ENCODE data around the gene MS4A12. TPM values are rescaled to one million over a fixed set of nuclear protein-coding genes. Genes with fewer than 3 reads are reported as not detected.
"Not testable (repeated sequence)": the region's sequence is repeated elsewhere in the genome, so short reads cannot be mapped to it uniquely, and the experiment has no call there.

MS4A12 gene
- total RNA-seq, 2 donors from 2014 or later: not detected

DNA sequence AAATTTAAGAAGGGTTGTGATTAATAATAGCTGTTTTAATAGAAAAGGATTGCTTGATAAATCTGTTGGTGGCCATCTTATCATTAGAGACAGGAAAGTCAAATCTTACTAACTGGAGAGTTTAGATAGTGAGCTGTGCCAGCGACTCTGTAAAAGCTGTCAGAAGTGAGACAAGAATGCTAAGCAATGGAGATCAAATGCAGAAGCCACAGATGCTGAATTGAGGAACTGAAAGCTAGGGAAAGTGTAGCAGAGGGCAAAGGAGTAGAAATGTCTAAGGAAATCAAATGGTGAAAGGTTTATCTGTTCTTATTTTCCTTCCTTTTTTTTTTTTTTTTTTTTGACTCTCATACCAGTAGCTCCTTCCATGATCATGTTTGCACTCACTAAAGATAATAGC lies 36.4 kb downstream of the MS4A12 start:
- no peak for ATAC-seq (ENCODE audit: insufficient number of reproducible peaks, low FRiP score, low read depth)
- H3K4me3 ChIP-seq: no peak overlapping the region
- TF ChIP-seq, protein P1, sequence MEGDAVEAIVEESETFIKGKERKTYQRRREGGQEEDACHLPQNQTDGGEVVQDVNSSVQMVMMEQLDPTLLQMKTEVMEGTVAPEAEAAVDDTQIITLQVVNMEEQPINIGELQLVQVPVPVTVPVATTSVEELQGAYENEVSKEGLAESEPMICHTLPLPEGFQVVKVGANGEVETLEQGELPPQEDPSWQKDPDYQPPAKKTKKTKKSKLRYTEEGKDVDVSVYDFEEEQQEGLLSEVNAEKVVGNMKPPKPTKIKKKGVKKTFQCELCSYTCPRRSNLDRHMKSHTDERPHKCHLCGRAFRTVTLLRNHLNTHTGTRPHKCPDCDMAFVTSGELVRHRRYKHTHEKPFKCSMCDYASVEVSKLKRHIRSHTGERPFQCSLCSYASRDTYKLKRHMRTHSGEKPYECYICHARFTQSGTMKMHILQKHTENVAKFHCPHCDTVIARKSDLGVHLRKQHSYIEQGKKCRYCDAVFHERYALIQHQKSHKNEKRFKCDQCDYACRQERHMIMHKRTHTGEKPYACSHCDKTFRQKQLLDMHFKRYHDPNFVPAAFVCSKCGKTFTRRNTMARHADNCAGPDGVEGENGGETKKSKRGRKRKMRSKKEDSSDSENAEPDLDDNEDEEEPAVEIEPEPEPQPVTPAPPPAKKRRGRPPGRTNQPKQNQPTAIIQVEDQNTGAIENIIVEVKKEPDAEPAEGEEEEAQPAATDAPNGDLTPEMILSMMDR (IDR thresholded peaks at IDR 0.05): no peak
- no peaks in the 10 kb centered on the region for H3K27me3 ChIP-seq (replicated peaks; ENCODE audit: insufficient read depth)
- no peaks in the 10 kb centered on the region for H3K4me1 ChIP-seq (ENCODE audit: control insufficient read depth in 1 of 2, low read depth in 2 of 2)
- no peak overlapping the region for H3K27ac ChIP-seq
- H3K9me3 ChIP-seq: no peaks in the 10 kb centered on the region
- no peaks in the 10 kb centered on the region for H3K36me3 ChIP-seq
- no peak for DNase-seq (ENCODE audit: low spot score)

DNA sequence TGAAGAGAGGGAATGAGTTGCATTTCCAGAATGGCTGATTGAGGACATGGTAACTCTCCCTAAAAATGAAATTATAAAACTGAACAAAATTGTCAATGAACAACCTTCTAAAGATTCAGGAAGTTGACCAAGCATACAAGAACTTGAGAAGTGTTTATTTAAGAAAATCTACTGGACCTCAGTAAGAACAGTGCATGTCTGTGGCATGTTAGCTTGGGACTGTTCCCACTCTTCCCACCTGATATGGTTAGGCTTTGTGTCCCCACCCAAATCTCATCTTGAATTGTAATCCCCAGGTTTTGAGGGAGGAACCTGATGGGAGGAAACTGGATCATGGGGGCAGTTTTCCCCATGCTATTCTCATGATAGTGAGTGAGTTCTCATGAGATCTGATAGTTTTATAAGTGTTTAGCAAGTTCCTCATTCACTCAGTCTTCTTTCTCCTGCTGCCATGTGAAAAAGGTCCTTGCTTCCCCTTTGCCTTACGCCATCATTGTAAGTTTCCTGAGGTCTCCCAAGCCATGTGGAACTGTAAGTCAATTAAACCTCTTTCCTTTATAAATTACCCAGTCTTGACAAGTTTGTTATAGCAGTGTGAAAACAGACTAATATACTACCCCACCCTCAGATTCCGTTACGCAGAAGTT lies 38.0 kb downstream of the MS4A12 start:
- Histone ChIP-seq H3K4me1 (ENCODE audit: control insufficient read depth in 1 of 2, low read depth in 2 of 2) (no peaks in the 10 kb centered on the region), H3K27ac (no peak overlapping the region), H3K27me3 (replicated peaks; ENCODE audit: insufficient read depth) (no peaks in the 10 kb centered on the region), H3K9me3 (no peaks in the 10 kb centered on the region), H3K36me3 (no peaks in the 10 kb centered on the region), H3K4me3 (no peak overlapping the region)
- no peak for DNase-seq (ENCODE audit: low spot score)
- TF ChIP-seq, protein P1 (IDR thresholded peaks at IDR 0.05): no peak
- no peak for ATAC-seq (ENCODE audit: insufficient number of reproducible peaks, low FRiP score, low read depth)

DNA sequence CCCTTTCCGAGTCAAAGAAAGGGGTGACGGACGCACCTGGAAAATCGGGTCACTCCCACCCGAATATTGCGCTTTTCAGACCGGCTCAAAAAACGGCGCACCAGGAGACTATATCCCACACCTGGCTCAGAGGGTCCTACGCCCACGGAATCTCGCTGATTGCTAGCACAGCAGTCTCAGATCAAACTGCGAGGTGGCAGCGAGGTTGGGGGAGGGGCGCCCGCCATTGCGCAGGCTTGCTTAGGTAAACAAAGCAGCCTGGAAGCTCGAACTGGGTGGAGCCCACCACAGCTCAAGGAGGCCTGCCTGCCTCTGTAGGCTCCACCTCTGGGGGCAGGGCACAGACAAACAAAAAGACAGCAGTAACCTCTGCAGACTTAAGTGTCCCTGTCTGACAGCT lies 39.8 kb downstream of the MS4A12 start:
- DNase-seq (ENCODE audit: low spot score); H3K4me1 ChIP-seq (ENCODE audit: control insufficient read depth in 1 of 2, low read depth in 2 of 2); H3K36me3 ChIP-seq; H3K27me3 ChIP-seq (replicated peaks; ENCODE audit: insufficient read depth); H3K9me3 ChIP-seq; ATAC-seq (ENCODE audit: insufficient number of reproducible peaks, low FRiP score, low read depth); H3K4me3 ChIP-seq; H3K27ac ChIP-seq: not testable (repeated sequence)

DNA sequence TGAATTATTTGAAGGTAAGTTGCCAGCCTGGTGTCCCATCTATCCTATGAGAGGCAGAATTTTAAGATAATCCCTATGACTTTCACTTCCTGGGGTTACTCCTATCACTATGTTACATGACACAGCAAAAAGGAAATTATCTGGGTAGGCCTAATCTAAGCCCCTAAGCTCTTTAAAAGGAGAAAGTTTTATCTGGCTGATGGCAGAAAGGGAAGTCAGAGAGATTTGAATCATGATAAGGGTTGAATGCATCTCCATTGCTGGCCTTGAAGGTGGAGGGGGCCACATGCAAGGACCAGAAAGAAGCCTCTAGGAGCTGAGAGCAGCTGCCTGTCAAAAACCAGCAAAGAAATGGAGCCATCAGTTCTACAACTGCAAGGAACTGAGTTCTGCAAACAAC lies 46.0 kb downstream of the MS4A12 start:
- not testable (repeated sequence) for H3K27me3 ChIP-seq (replicated peaks; ENCODE audit: insufficient read depth); DNase-seq (ENCODE audit: low spot score); H3K9me3 ChIP-seq; H3K4me3 ChIP-seq; H3K27ac ChIP-seq; H3K4me1 ChIP-seq (ENCODE audit: control insufficient read depth in 1 of 2, low read depth in 2 of 2); H3K36me3 ChIP-seq; ATAC-seq (ENCODE audit: insufficient number of reproducible peaks, low FRiP score, low read depth)

DNA sequence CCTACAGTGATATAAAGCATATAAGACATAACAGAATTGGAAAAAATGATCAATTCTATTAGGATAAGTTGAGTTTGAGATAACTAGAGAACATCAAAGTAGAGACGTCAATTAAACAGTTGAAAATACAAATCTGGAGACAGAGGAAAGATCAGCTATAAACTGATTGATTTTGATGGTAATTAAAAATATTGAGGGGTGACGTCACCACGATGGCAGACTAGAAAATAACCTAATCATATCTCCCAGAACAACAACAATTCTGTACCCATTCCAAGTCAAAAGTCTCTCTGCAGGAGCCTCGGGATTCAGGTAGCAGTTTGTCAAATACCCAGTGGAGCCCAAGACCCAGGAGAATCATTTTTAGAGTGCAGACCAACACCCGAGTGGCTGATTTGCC lies 51.5 kb downstream of the MS4A12 start:
- Histone ChIP-seq H3K27me3 (replicated peaks; ENCODE audit: insufficient read depth) (no peaks in the 10 kb centered on the region), H3K4me1 (ENCODE audit: control insufficient read depth in 1 of 2, low read depth in 2 of 2) (no peaks in the 10 kb centered on the region), H3K4me3 (no peak overlapping the region), H3K36me3 (no peaks in the 10 kb centered on the region), H3K27ac (no peak overlapping the region), H3K9me3 (no peaks in the 10 kb centered on the region)
- ATAC-seq (ENCODE audit: insufficient number of reproducible peaks, low FRiP score, low read depth) (no peak), DNase-seq (ENCODE audit: low spot score) (no peak)
- TF ChIP-seq, protein P1 (IDR thresholded peaks at IDR 0.05): no peak

Other genes with a start within 250 kb of the MS4A12 start
- 10 to 100 TPM in 1 of 2 donors, 1 to 10 TPM in 1; 1.1 to 13.9 TPM for gene MS4A4E, start 249.6 kb upstream of the MS4A12 start, total RNA-seq
- gene MS4A4A, start 212.1 kb upstream of the MS4A12 start, total RNA-seq: 10 to 100 TPM; 44.9 to 63.7 TPM
- gene MS4A6E, start 165.5 kb upstream of the MS4A12 start, total RNA-seq: not detected
- 10 to 100 TPM; 41.8 to 81.8 TPM for gene MS4A7, start 114.2 kb upstream of the MS4A12 start, total RNA-seq
- gene MS4A14, start 96.3 kb upstream of the MS4A12 start, total RNA-seq: 1 to 10 TPM; 1.5 to 6.3 TPM
- not detected for gene MS4A5, start 63.2 kb upstream of the MS4A12 start, total RNA-seq
- gene MS4A1, start 36.9 kb upstream of the MS4A12 start, total RNA-seq: under 1 TPM in 1 of 2 donors, not detected in 1; 0.35 TPM
- gene MS4A13, start 22.6 kb downstream of the MS4A12 start, total RNA-seq: not detected
- not detected for gene MS4A8, start 206.8 kb downstream of the MS4A12 start, total RNA-seq
- gene MS4A18, start 231.9 kb downstream of the MS4A12 start, total RNA-seq: not detected

Data from thoracic aorta (tissue), 2 donors.